GM21576 (cell line): ENCODE data around the gene TRIP10.
"Not testable (repeated sequence)": the region's sequence is repeated elsewhere in the genome, so short reads cannot be mapped to it uniquely, and the experiment has no call there.

ENCODE experiments used
- ATAC-seq: cut with Tn5 transposase; IDR thresholded peaks from one replicate; pipeline ENCODE4 v1.9.1; 2021; ENCODE audit warnings: mild to moderate bottlenecking, moderate library complexity; ENCODE audit not compliant: unreplicated experiment

Gene TRIP10

GRCh38 chr19:6767081-6767356, 27.5 kb downstream of the TRIP10 start:
- ATAC-seq = peak; percentile 25

- ATAC-seq = peak; percentile 60
These were observed 28.1 kb downstream of the TRIP10 start, which contains the start of gene SH2D3A for GRCh38 chr19:6767357-6768235. Gene SH2D3A, minus strand, starts transcription at chr19:6767435. Its CDS starts 3,687 bp downstream, at chr19:6763748.

- no peak for ATAC-seq
These were observed 28.8 kb downstream of the TRIP10 start for GRCh38 chr19:6768236-6768785.

GRCh38 chr19:6769006-6769619, 29.6 kb downstream of the TRIP10 start:
- no peak for ATAC-seq

- ATAC-seq = not testable (repeated sequence)
These were observed 32.2 kb downstream of the TRIP10 start for GRCh38 chr19:6771648-6772027.

GRCh38 chr19:6772028-6772865, 32.8 kb downstream of the TRIP10 start, which contains the start of gene VAV1:
Gene VAV1, plus strand, starts transcription at chr19:6772708. Its CDS starts 100 bp downstream, at chr19:6772808.
- ATAC-seq = no peak

- ATAC-seq = no peak
These were observed 33.4 kb downstream of the TRIP10 start for GRCh38 chr19:6772866-6773322.

- ATAC-seq = no peak
These were observed 33.9 kb downstream of the TRIP10 start for GRCh38 chr19:6773323-6773931.

GRCh38 chr19:6774821-6775707, 35.6 kb downstream of the TRIP10 start:
- ATAC-seq = no peak

- not testable (repeated sequence) for ATAC-seq
These were observed 36.6 kb downstream of the TRIP10 start for GRCh38 chr19:6776045-6776444.

- ATAC-seq = no peak
These were observed 37.5 kb downstream of the TRIP10 start for GRCh38 chr19:6776999-6777398.

GRCh38 chr19:6777434-6777833, 38.0 kb downstream of the TRIP10 start:
- ATAC-seq = no peak

GRCh38 chr19:6778386-6778785, 38.9 kb downstream of the TRIP10 start:
- ATAC-seq = no peak

- no peak for ATAC-seq
These were observed 39.7 kb downstream of the TRIP10 start for GRCh38 chr19:6779206-6779605.

- no peak for ATAC-seq
These were observed 47.9 kb downstream of the TRIP10 start for GRCh38 chr19:6787393-6787792.

- ATAC-seq = no peak
These were observed 49.4 kb downstream of the TRIP10 start for GRCh38 chr19:6788896-6789295.

GRCh38 chr19:6790194-6791128, 51.0 kb downstream of the TRIP10 start:
- ATAC-seq = no peak

- ATAC-seq = no peak
These were observed 51.8 kb downstream of the TRIP10 start for GRCh38 chr19:6791237-6791636.

GRCh38 chr19:6793411-6793810, 53.9 kb downstream of the TRIP10 start:
- no peak for ATAC-seq
